ENCODE results near the gene OSTF1.

Gene OSTF1

GRCh38 chr9:75092766-75093165, 4.5 kb downstream of the OSTF1 start:
- TF ChIP-seq POLR2A (IDR thresholded peaks at IDR 0.05; ENCODE audit: low read length), result no peak
- TF ChIP-seq GATA1 (IDR thresholded peaks at IDR 0.05; ENCODE audit: low read depth, low read length), result no peak

GRCh38 chr9:75096796-75097195, 8.5 kb downstream of the OSTF1 start:
- TF ChIP-seq POLR2A (IDR thresholded peaks at IDR 0.05; ENCODE audit: low read length) (no peak), GATA1 (IDR thresholded peaks at IDR 0.05; ENCODE audit: low read depth, low read length) (no peak)
- no peak for DNase-seq

More at GRCh38 chr9:75092766-75093165, 4.5 kb downstream of the OSTF1 start:
- no peak for DNase-seq

- no peak for TF ChIP-seq GATA1 (IDR thresholded peaks at IDR 0.05; ENCODE audit: low read depth, low read length)
- TF ChIP-seq POLR2A (IDR thresholded peaks at IDR 0.05; ENCODE audit: low read length), result no peak
- no peak for DNase-seq
Measured at GRCh38 chr9:75101004-75101588, 12.8 kb downstream of the OSTF1 start.

- no peak for TF ChIP-seq GATA1 (IDR thresholded peaks at IDR 0.05; ENCODE audit: low read depth, low read length)
- no peak for TF ChIP-seq POLR2A (IDR thresholded peaks at IDR 0.05; ENCODE audit: low read length)
- no peak for DNase-seq
Measured at GRCh38 chr9:75102177-75102790, 14.0 kb downstream of the OSTF1 start.

- no peak for DNase-seq
Measured at GRCh38 chr9:75104607-75105006, 16.3 kb downstream of the OSTF1 start.

GRCh38 chr9:75105019-75105540, 16.8 kb downstream of the OSTF1 start:
- TF ChIP-seq POLR2A (IDR thresholded peaks at IDR 0.05; ENCODE audit: low read length), result no peak
- TF ChIP-seq GATA1 (IDR thresholded peaks at IDR 0.05; ENCODE audit: low read depth, low read length), result no peak
- DNase-seq, result no peak

More at GRCh38 chr9:75104607-75105006, 16.3 kb downstream of the OSTF1 start:
- TF ChIP-seq GATA1 (IDR thresholded peaks at IDR 0.05; ENCODE audit: low read depth, low read length) (no peak), POLR2A (IDR thresholded peaks at IDR 0.05; ENCODE audit: low read length) (no peak)

- TF ChIP-seq POLR2A (IDR thresholded peaks at IDR 0.05; ENCODE audit: low read length) (no peak), GATA1 (IDR thresholded peaks at IDR 0.05; ENCODE audit: low read depth, low read length) (no peak)
- no peak for DNase-seq
Measured at GRCh38 chr9:75105841-75106240, 17.5 kb downstream of the OSTF1 start.

GRCh38 chr9:75106857-75107256, 18.5 kb downstream of the OSTF1 start:
- no peak for DNase-seq
- TF ChIP-seq POLR2A (IDR thresholded peaks at IDR 0.05; ENCODE audit: low read length) (no peak), GATA1 (IDR thresholded peaks at IDR 0.05; ENCODE audit: low read depth, low read length) (no peak)

- DNase-seq, result peak; percentile 14 to 23
- TF ChIP-seq GATA1 (IDR thresholded peaks at IDR 0.05; ENCODE audit: low read depth, low read length) (no peak), POLR2A (IDR thresholded peaks at IDR 0.05; ENCODE audit: low read length) (no peak)
Measured at GRCh38 chr9:75108571-75108970, 20.3 kb downstream of the OSTF1 start.

- no peak for TF ChIP-seq POLR2A (IDR thresholded peaks at IDR 0.05; ENCODE audit: low read length)
- DNase-seq, result no peak
Measured at GRCh38 chr9:75109210-75109839, 21.0 kb downstream of the OSTF1 start.

- DNase-seq, result no peak
- TF ChIP-seq POLR2A (IDR thresholded peaks at IDR 0.05; ENCODE audit: low read length), result no peak
Measured at GRCh38 chr9:75111019-75111622, 22.8 kb downstream of the OSTF1 start.

GRCh38 chr9:75112789-75113188, 24.5 kb downstream of the OSTF1 start:
- no peak for DNase-seq
- TF ChIP-seq POLR2A (IDR thresholded peaks at IDR 0.05; ENCODE audit: low read length) (no peak), GATA1 (IDR thresholded peaks at IDR 0.05; ENCODE audit: low read depth, low read length) (no peak)

GRCh38 chr9:75116306-75116705, 28.0 kb downstream of the OSTF1 start:
- TF ChIP-seq GATA1 (IDR thresholded peaks at IDR 0.05; ENCODE audit: low read depth, low read length), result no peak
- no peak for TF ChIP-seq POLR2A (IDR thresholded peaks at IDR 0.05; ENCODE audit: low read length)
- no peak for DNase-seq

- DNase-seq, result no peak
- TF ChIP-seq POLR2A (IDR thresholded peaks at IDR 0.05; ENCODE audit: low read length) (no peak), GATA1 (IDR thresholded peaks at IDR 0.05; ENCODE audit: low read depth, low read length) (no peak)
Measured at GRCh38 chr9:75117564-75117963, 29.2 kb downstream of the OSTF1 start.

All from erythroblast (primary cell).